ENCODE data around the gene RPH3AL.

- TF ChIP-seq, protein P1, sequence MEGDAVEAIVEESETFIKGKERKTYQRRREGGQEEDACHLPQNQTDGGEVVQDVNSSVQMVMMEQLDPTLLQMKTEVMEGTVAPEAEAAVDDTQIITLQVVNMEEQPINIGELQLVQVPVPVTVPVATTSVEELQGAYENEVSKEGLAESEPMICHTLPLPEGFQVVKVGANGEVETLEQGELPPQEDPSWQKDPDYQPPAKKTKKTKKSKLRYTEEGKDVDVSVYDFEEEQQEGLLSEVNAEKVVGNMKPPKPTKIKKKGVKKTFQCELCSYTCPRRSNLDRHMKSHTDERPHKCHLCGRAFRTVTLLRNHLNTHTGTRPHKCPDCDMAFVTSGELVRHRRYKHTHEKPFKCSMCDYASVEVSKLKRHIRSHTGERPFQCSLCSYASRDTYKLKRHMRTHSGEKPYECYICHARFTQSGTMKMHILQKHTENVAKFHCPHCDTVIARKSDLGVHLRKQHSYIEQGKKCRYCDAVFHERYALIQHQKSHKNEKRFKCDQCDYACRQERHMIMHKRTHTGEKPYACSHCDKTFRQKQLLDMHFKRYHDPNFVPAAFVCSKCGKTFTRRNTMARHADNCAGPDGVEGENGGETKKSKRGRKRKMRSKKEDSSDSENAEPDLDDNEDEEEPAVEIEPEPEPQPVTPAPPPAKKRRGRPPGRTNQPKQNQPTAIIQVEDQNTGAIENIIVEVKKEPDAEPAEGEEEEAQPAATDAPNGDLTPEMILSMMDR (tag by site-specific recombination; IDR thresholded peaks at IDR 0.05): no peak
- TF ChIP-seq, protein P2, sequence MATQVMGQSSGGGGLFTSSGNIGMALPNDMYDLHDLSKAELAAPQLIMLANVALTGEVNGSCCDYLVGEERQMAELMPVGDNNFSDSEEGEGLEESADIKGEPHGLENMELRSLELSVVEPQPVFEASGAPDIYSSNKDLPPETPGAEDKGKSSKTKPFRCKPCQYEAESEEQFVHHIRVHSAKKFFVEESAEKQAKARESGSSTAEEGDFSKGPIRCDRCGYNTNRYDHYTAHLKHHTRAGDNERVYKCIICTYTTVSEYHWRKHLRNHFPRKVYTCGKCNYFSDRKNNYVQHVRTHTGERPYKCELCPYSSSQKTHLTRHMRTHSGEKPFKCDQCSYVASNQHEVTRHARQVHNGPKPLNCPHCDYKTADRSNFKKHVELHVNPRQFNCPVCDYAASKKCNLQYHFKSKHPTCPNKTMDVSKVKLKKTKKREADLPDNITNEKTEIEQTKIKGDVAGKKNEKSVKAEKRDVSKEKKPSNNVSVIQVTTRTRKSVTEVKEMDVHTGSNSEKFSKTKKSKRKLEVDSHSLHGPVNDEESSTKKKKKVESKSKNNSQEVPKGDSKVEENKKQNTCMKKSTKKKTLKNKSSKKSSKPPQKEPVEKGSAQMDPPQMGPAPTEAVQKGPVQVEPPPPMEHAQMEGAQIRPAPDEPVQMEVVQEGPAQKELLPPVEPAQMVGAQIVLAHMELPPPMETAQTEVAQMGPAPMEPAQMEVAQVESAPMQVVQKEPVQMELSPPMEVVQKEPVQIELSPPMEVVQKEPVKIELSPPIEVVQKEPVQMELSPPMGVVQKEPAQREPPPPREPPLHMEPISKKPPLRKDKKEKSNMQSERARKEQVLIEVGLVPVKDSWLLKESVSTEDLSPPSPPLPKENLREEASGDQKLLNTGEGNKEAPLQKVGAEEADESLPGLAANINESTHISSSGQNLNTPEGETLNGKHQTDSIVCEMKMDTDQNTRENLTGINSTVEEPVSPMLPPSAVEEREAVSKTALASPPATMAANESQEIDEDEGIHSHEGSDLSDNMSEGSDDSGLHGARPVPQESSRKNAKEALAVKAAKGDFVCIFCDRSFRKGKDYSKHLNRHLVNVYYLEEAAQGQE (tag by site-specific recombination; IDR thresholded peaks at IDR 0.05): no peak
Measured at GRCh38 chr17:329784-330420, 22.7 kb downstream of the RPH3AL start.
